HPDE6-E6E7 (cell line): ENCODE results near the gene CD274.
"Not testable (repeated sequence)": the region's sequence is repeated elsewhere in the genome, so short reads cannot be mapped to it uniquely, and the experiment has no call there.

Experiments used
- DNase-seq: peaks from one replicate; pipeline ENCODE4 v3.0.0; 2011; ENCODE audit warnings: missing footprints; ENCODE audit errors: extremely low spot score

Gene CD274

DNA sequence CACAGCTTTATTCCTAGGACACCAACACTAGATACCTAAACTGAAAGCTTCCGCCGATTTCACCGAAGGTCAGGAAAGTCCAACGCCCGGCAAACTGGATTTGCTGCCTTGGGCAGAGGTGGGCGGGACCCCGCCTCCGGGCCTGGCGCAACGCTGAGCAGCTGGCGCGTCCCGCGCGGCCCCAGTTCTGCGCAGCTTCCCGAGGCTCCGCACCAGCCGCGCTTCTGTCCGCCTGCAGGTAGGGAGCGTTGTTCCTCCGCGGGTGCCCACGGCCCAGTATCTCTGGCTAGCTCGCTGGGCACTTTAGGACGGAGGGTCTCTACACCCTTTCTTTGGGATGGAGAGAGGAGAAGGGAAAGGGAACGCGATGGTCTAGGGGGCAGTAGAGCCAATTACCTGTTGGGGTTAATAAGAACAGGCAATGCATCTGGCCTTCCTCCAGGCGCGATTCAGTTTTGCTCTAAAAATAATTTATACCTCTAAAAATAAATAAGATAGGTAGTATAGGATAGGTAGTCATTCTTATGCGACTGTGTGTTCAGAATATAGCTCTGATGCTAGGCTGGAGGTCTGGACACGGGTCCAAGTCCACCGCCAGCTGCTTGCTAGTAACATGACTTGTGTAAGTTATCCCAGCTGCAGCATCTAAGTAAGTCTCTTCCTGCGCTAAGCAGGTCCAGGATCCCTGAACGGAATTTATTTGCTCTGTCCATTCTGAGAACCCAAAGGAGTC, at the start of gene CD274:
Gene CD274 (plus strand): TSS at position 184 of the 733 bp plus-strand sequence. CDS start 5,572 bp downstream, outside the sequence.
- DNase-seq, result peak; percentile 76

DNA sequence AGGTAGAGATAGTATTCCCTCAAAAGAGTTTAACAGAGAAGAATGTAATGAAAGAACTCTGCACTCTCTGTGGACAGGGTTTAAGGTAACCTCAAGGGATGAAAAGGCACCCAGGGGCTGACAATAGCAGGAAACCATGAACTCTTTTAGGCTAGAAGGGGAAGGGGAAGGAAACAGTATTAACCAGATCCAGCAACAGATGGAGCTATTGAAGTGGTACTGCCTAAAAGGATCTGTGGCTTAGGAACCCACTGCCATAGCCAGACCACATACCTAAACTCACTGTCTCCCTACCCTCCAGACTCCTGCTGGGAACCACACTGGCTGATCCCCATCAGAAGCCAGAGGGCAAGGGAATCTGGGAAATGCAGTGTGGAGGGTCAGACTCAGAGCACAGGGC, 48.1 kb upstream of the CD274 start:
- DNase-seq, result no peak

DNA sequence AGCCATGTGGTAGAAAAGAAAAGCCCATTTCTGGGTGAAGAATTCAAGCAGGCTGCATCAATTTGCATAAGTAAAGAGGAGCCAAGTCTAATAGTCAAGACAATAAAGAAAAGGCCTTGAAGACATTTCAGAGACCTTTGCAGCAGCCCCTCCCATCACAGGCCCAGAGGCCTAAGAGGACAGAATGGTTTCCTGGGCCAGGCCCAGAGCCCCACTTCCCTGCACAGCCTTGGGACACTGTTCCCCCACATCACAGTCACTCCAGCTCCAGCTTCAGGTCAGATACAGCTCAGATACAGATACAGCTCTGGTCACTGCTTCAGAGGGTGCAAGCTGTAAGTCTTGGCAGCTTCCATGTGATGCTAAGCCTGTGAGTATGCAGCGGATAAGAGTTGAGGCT, 41.7 kb upstream of the CD274 start:
- no peak for DNase-seq

DNA sequence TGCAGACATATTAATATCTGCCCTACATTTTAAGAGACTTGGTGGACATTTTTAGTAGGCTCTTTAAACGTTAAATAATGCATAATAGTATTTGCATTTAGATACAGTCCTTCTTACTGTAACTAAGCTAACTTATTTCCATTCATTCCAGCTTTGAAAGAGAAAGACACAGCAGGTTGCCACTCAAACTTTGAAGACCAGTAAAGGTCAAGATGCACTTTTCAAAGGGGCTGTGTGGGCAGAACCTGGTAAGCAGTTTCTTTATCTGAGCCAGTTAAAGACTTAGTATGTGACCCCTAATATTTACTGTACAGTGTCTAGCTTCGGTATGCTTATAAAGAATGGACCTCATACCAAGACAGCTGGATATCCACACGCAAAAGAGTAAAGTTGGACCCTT, 33.4 kb upstream of the CD274 start:
- no peak for DNase-seq

DNA sequence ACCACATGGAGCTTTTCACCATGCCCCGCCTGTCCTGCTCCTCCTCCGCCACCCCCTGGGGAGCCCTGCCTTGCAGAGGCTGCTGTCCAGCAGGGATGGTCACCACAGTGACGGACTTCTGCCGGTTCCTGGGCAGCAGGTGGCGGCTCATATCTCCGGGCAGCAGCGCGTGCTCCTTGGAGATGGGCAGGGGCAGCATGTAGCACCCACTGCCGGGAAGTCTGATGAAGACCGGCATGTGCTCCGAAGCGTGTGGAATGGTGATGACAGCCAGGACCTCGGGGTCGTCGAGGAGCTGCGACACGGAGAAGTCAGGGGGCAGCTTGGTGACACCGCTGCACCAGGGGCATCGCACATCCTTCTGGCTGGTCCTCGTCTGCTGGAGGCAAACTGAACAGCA, 31.9 kb upstream of the CD274 start:
- no peak for DNase-seq

DNA sequence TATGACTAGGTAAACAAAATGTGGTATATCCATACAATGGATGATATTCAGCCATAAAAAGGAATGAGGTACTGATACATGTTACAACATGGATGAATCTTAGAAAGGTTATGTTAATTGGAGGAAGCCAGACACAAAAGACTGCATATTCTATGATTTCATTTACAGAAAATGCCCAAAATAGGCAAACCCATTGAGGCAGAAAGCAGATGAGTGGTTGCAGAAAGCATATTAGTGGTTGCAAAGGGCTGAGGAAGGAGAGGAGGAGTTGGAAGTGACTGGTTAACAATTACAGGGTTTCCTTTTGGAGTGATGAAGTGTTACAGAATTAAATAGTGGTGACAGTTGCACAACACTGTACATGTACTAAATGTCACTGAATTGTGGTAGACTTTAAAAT, 30.4 kb upstream of the CD274 start:
- no peak for DNase-seq

DNA sequence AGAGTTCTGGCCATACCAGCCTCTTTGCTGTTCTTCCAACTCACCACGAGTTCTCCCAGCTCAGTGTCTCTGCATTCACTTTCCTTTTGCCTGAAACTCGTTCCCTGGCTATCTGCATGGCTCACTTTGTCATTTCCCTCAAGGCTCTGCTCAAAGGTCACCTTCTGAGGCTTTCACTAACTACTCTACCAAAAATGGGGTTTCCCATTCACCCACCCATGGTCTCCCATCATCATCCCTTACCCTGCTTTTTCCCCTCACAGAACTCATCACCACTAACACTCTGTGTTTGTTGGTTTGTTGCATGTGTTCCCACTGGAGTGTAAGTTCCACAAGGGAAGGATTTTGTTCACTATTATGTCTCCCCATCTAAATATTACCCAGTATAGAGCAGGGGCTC, 29.2 kb upstream of the CD274 start:
- DNase-seq, result no peak

DNA sequence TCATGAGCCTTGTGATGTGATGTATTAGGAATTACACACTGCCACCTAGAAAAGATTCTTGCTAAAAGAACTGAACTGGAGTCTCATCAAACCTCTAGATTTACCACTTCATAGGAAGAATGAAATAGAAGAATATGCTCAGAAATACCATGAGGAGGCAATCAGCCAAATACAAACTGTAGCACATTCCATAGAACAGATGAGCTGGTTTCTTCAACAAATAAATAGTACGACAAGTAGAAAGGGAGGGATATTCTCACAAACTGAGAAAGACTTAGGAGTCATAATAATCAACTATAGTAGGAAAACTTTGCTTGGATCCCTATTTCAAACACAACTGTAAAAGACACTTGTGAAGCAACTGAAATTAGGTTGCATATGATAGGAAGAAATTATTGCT, 28.1 kb upstream of the CD274 start:
- no peak for DNase-seq

DNA sequence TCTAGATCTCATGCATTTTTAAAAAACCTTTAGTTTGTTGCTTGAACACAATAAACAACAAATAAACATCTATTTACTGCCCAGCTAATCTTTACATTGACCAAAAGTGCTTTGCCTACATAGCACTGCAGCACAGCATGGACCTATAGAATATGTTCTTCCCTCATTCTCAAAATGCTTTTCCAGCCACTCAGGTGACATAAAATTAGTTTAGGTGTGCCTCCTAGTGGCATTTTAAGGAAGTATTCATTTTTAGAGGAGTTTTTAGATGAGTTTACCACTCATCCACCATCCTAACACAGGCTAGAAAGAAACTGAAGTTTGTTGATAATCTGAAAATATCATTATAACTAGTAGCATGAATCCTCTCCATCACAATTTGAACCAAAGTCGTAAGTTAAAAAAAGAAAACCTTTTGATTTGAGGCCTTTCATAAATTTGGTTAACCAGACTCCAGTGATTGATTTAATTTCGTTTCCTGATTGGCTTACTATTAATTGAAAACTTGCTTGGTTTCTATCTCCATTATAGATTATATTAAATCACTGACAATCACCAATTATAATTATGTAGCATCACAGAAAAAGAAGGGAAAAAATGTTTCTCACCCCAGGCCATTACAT, 25.2 kb upstream of the CD274 start:
- DNase-seq, result no peak

DNA sequence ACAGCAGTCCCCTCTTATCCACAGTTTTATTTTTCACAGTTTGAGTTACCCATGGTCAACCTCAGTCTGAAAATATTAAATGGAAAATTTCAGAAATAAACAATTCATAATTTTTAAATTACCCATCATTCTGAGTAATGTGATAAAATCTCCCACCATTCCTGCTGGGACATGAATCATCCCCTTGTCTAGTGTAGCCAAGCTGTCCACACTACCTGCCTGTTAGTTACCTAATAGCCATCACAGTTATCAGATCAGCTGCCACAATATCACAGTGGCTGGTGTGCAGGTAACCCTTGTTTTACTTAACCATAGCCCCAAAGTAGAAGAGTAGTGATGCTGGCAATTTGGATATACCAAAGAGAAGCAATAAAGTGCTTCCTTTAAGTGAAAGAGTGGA, 23.3 kb upstream of the CD274 start:
- DNase-seq, result no peak

DNA sequence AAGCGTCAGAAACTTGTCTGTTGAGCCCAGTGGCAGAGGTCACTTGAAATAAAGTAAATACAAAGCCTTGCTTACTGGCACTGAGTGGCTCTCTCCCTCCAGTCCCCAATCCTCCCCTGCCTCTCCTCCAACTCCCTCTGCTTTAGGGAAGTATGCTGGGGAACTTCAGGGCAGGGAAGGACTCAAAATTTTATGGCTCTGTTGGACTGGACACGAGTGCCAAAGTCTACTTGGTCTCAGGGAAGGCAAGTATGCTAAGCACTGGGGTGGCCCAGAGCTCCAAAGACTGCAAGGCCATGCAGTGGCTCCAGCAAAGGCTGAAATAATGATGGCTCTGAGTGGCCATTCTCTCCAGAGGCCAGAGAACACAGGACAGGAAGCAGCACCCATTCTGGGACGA, 22.2 kb upstream of the CD274 start:
- no peak for DNase-seq

DNA sequence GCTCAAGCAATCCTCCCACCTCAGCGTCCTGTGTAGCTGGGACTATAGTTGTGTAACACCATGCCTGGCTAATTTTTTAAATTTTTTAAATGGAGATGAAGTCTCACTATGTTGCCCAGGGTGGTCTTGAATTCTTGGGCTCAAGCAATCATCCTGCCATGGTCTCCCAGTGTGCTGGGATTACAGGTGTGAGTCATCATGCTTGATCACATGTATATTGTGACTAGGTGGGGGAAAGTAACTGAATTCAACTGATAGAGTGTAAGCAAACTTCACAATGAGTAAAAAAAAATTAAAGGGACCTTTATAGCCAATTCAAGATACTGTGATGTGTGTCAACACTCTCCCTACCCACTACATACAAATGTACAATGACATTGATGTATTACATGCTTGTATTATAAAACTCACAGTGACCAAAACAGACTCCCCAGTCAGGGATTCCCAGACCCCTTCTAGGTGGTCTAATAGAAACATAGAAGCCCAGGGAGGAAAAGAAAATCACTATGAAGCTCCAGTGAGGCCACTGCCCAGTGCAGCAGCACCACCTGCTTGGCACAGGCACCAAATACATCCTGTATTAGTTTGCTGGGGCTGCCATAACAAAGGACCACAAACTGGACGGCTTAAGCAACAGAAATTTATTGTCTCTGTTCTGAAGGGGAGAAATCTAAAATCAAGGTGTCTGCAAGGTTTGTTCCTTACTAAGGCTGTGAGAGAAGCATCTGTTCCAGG, 21.4 kb upstream of the CD274 start:
- DNase-seq, result no peak

DNA sequence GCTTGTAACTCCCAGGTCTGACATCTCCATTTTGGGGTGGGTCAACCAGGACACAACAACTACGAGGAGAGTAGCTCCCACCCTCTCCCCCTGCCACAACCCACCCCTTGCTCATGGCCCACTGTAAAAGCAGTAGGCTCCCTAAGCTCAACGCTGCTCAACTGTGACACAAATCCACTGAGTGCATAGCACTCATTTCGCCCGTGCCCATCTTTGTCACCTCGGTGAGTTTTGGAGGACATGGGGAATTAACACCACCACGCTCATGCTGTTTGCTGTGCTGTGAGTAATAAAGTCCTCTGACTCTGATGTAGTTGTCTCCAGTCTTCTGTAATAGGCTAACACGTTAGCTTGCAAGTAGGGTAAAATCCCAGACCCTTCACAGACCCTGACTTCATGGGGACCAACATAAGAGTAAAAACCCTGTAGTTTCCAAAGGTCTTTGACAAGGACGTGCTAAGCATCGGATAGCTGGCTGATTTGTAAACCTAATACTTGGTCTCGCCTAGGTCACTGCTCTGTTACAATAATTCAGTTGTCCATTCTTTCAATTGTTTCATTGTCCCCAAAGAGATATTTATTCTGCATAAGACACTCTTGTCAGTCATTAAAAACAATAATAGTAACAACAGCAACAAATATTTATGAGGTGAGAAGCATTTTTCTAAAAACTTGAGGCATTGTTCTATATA, 20.3 kb upstream of the CD274 start:
- DNase-seq, result no peak

DNA sequence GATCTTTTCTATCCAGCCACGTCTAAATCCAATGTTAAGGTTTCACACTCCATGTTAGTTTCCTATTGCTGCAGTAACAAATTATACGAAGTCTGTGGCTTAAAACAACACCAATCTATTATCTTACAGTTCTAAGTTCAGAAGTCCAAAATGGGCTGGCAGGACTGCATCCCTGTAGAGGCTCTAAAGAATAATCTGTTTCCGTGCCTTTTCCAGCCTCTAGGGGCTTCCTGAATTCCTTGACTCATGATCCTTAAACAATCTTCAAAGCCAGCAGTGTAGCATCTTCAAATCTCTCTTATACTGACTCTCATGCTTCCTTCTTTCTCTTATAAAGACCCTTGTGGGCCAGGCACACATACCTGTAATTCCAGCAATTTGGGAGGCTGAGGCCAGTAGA, 19.4 kb upstream of the CD274 start:
- DNase-seq, result no peak

DNA sequence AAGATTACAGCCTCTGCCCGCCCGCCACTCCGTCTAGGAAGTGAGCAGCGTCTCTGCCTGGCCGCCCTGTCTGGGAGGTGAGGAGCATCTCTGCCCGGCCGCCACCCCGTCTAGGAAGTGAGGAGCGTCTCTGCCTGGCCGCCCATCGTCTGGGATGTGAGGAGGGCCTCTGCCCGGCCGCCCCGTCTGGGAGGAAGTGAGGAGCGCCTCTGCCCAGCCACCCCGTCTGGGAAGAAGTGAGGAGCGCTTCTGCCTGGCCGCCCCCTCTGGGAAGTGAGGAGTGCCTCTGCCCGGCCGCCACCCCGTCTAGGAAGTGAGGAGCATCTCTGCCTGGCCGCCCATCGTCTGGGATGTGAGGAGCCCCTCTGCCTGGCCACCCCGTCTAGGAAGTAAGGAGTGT, 17.5 kb upstream of the CD274 start:
- not testable (repeated sequence) for DNase-seq

DNA sequence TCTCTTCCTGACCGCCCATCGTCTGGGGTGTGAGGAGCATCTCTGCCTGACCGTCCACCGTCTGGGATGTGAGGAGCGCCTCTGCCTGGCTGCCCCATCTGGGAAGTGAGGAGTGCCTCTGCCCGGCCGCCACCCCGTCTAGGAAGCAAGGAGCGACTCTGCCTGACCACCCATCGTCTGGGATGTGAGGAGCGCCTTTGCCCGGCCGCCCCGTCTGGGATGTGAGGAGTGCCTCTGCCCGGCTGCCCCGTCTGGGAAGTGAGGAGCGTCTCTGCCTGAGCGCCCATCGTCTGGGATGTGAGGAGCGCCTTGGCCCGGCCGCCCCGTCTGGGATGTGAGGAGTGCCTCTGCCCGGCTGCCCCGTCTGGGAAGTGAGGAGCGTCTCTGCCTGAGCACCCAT, 17.0 kb upstream of the CD274 start:
- not testable (repeated sequence) for DNase-seq

DNA sequence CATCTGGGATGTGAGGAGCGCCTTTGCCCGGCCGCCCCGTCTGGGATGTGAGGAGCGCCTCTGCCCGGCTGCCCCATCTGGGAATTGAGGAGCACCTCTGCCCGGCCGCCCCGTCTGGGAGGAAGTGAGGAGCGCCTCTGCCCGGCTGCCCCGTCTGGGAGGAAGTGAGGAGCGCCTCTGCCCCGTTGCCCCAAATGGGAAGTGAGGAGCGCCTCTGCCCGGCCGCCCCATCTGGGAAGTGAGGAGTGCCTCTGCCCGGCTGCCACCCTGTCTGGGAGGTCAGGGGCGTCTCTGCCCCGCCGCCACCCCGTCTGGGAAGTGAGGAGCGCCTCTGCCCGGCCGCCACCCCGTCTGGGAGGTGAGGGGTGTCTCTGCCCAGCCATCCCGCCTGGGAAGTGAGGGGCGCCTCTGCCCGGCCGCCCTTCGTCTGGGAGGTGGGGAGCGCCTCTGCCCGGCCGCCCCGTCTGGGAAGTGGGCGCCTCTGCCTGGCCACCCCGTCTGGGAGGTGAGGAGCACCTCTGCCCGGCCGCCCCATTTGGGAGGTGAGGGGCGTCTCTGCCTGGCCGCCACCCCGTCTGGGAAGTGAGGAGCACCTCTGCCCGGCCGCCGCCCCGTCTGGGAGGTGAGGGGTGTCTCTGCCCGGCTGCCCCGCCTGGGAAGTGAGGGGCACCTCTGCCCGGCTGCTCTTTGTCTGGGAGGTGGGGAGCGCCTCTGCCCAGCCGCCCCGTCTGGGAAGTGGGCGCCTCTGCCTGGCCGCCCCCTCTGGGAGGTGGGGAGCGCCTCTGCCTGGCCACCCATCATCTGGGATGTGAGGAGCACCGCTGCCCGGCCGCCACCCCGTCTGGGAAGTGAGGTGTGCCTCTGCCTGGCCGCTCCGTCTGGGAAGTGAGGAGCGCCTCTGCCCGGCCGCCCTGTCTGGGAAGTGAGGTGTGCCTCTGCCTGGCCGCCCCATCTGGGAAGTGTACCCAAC, 16.2 kb upstream of the CD274 start:
- DNase-seq, result not testable (repeated sequence)

DNA sequence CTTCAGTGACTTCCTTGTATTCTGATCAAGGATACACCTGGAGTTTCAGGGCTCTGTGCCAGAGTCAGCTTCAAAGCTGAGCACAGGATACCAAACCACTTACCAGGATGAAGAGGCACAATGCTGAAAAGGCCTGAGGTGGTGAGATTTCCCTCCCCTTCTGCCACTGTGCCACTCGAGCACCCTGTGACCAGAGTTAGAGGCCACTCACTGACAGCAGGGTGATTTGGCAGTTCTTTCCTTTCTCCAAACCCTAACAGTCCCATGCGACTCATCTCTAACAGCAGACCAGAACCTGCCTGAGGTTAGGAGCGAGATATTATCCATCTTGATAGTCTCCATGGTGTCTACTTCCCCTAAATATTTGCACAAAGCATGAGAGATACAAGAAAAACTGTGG, 14.4 kb upstream of the CD274 start:
- DNase-seq, result no peak

DNA sequence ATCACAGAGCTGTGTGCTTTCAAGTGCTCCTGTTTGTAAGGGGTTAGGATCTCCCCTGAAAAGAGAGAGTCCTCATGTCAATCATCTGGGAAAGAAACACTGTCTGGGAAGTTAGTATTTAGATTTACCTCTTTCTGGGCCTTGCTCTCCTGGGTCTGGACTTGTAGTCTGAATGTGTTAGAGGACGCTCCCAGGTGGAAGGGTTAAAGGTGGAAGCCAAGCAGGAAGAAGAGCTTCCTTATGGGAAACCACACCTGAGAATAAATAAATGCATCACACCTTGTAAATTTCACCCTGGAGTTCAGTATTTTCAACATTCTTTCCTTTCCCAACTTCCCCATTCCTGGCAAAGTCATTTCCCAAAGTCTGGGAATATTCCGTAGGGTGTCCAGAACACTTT, 13.9 kb upstream of the CD274 start:
- no peak for DNase-seq

DNA sequence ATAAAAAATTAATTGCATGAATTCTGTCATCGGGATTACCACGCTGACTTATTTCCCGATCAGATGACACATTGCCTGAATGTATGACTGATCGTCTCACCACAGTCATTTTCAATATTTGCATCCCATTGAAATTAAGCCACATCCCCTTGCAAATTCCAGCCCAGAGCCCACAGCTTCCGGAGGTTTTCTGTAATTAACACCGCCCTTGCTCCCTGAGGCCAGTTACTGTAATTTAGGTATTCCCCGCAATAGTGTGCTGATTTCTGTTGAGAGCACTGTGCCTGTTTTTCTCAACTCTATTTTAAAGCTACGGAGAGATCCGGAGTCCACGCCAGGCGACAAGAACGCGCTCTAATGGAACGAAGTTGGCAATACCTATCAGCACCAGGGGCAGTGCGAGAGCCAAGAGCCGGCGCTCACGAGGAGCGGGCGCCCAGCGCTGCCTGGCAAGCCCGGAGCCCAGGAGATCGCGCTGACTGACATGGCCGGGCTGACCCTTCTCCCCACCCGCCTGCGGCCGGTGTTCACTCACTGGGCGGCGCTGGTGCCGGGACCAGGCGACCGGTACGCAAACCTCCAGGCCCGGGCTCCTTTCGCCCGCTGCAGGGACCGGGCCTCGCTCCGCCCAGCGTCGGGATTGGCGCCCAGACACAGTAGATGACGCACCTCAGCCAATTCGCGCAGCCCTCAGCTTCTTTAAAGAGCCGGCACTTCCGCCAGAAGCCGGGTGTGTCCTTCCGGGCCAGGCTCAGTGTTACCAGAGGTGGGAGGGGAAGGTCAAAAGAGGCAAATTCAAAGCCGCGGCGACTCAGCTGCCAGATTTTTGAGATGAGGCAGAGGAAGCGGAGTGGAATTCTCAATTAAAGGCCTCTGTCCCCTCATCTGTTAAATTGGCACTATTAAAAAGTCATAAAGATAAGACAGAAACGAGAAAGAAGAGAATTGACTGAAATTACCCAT, 12.8 kb upstream of the CD274 start, which contains the start of gene PLGRKT:
Gene PLGRKT (minus strand): TSS at position 672 of the 963 bp plus-strand sequence. CDS start 5,948 bp downstream, outside the sequence.
- peak; percentile 81 for DNase-seq
